Stimulated activated CD4-positive, alpha-beta T cell treated with anti-CD3 and anti-CD28 coated beads, Interleukin-12 subunit alpha, Interleukin-12 subunit beta, amount 100 ng/mL, for 48 hours (primary cell): ENCODE results near the gene NLGN2.

Experiments used
- DNase-seq, 3 donors: peaks; one replicate each; pipeline ENCODE4 v3.0.0-alpha.2; 2020; ENCODE audit warnings: low read depth in 2 of 3, low spot score in 1 of 3

Gene NLGN2

GRCh38 chr17:7436556-7437368 lies 29.1 kb downstream of the NLGN2 start:
- peak in 2 of 3 donors; percentile 74 to 76 for DNase-seq

- no peak for DNase-seq
Measured at GRCh38 chr17:7437369-7437863, 29.8 kb downstream of the NLGN2 start.

GRCh38 chr17:7437950-7438614 lies 30.4 kb downstream of the NLGN2 start:
- peak in 2 of 3 donors; percentile 37 to 57 for DNase-seq

GRCh38 chr17:7438656-7439460 lies 31.2 kb downstream of the NLGN2 start:
- no peak for DNase-seq

- DNase-seq, result no peak
Measured at GRCh38 chr17:7439462-7440112, 31.9 kb downstream of the NLGN2 start, which contains the start of gene FGF11. Gene FGF11, plus strand, starts transcription at chr17:7439512. Its CDS starts 109 bp downstream, at chr17:7439621.

GRCh38 chr17:7440113-7440833 lies 32.6 kb downstream of the NLGN2 start:
- DNase-seq, result no peak

GRCh38 chr17:7440834-7441195 lies 33.2 kb downstream of the NLGN2 start:
- no peak for DNase-seq

- no peak for DNase-seq
Measured at GRCh38 chr17:7441266-7441665, 33.6 kb downstream of the NLGN2 start.

- no peak for DNase-seq
Measured at GRCh38 chr17:7442142-7442541, 34.5 kb downstream of the NLGN2 start.

- DNase-seq, result no peak
Measured at GRCh38 chr17:7443499-7444485, 36.1 kb downstream of the NLGN2 start.

GRCh38 chr17:7444682-7445618 lies 37.3 kb downstream of the NLGN2 start, which contains the start of gene CHRNB1:
Gene CHRNB1, plus strand, starts transcription at chr17:7445061. Its CDS starts 67 bp downstream, at chr17:7445128.
- no peak for DNase-seq

GRCh38 chr17:7445619-7445968 lies 37.9 kb downstream of the NLGN2 start:
- no peak for DNase-seq

GRCh38 chr17:7448461-7448860 lies 40.8 kb downstream of the NLGN2 start:
- DNase-seq, result no peak

- no peak for DNase-seq
Measured at GRCh38 chr17:7459961-7460545, 52.4 kb downstream of the NLGN2 start.

GRCh38 chr17:7460850-7461660 lies 53.4 kb downstream of the NLGN2 start:
- DNase-seq, result no peak

GRCh38 chr17:7462474-7463371 lies 55.1 kb downstream of the NLGN2 start:
- DNase-seq, result no peak
